Left lung (tissue), 10 donors: ENCODE results near the gene OBSCN. TPM values are rescaled to one million over a fixed set of nuclear protein-coding genes. Genes with fewer than 3 reads are reported as not detected.
A peak's percentile ranks its signal among the peaks of the same experiment; 100 is the strongest.

ENCODE experiments used
- ATAC-seq: fragments of 200-7000 bp; cut with Tn5 transposase; one replicate; pipeline ENCODE4 v1.9.1; 2020; ENCODE audit warnings: moderate library complexity
- DNase-seq, 4 donors: peaks; one replicate each; pipeline ENCODE4 v3.0.0-alpha.2; 2013 to 2020
- H3K27ac ChIP-seq, 2 donors: fragments of 200-600 bp; sonication (generic) in 1 of 2; one replicate each; pipeline versions ENCODE4 v1.5.0 to v1.8.0; 2020 to 2021
- H3K27me3 ChIP-seq, 2 donors: fragments of 200-600 bp; sonication (generic) in 1 of 2; one replicate each; pipeline versions ENCODE4 v1.5.0 to v1.8.0; 2020 to 2021
- H3K36me3 ChIP-seq, 2 donors: fragments of 200-600 bp; sonication (generic) in 1 of 2; one replicate each; pipeline versions ENCODE4 v1.5.0 to v1.8.0; 2020 to 2021
- H3K4me1 ChIP-seq, 2 donors: fragments of 200-600 bp; one replicate each; pipeline ENCODE4 v1.8.0; 2021
- H3K4me3 ChIP-seq, 2 donors: fragments of 200-600 bp; sonication (generic) in 1 of 2; one replicate each; pipeline versions ENCODE4 v1.5.0 to v1.8.0; 2020 to 2021; ENCODE audit warnings: mild to moderate bottlenecking in 1 of 2
- H3K9me3 ChIP-seq, 2 donors: fragments of 200-600 bp; sonication (generic) in 1 of 2; one replicate each; pipeline versions ENCODE4 v1.5.0 to v1.8.0; 2020 to 2021
- CTCF ChIP-seq, 2 donors: fragments of 200-600 bp; sonication (generic) in 1 of 2; IDR thresholded peaks; one replicate each; pipeline versions ENCODE4 v1.5.0 to v1.8.0; 2021; ENCODE audit warnings: antibody characterized with exemption in 2 of 2
- intact Hi-C, 2 donors: fragments of 100-400 bp; cut with DNase I; formaldehyde crosslinking; loops; one replicate each; pipeline versions ENCODE4 v1.11.2 to v1.14.2; 2022
- polyA plus RNA-seq, 6 donors: library from polyadenylated mRNA; unstranded; fragments of 120-200 nt; gene quantifications; one replicate each; pipeline ENCODE4 v1.2.1, GENCODE V29; 2013; ENCODE audit not compliant: insufficient read length in 6 of 6
- total RNA-seq, 2 donors: library from RNA; stranded (reverse); fragmentation: NEBNext Ultra II Directional; extraction: Animal tissue kit (Norgen Biotek cat#: 25700); gene quantifications; one replicate each; pipeline ENCODE4 v1.2.1, GENCODE V29; 2021
- donor health status: DM: no; HTN: yes; CAD: no.
- donor health status: DM: no; HTN: no; CAD: no.

The OBSCN gene
- total and polyA plus RNA-seq, 8 donors, result 20.3 to 69.5 (median 47.5) TPM

GRCh38 chr1:228341450-228341813 is 133.6 kb downstream of the OBSCN start:
- H3K4me1 ChIP-seq, result no peaks in the 10 kb centered on the region
- ATAC-seq, result no peak
- peaks cover 0 to 21% of the 10 kb centered on the region in 2 donors for H3K36me3 ChIP-seq
- intact Hi-C loops, result no loop called here
- TF ChIP-seq CTCF (IDR thresholded peaks at IDR 0.05), result no peak
- no peaks in the 10 kb centered on the region for H3K9me3 ChIP-seq
- no peaks in the 10 kb centered on the region for H3K27me3 ChIP-seq
- peak in 2 of 4 donors; percentile 30 to 35 for DNase-seq
- no peak overlapping the region for H3K27ac ChIP-seq
- H3K4me3 ChIP-seq, result no peak overlapping the region

GRCh38 chr1:228341814-228342626 is 134.2 kb downstream of the OBSCN start:
- Histone ChIP-seq H3K27me3 (no peaks in the 10 kb centered on the region), H3K9me3 (no peaks in the 10 kb centered on the region), H3K27ac (no peak overlapping the region), H3K4me1 (no peaks in the 10 kb centered on the region), H3K4me3 (no peak overlapping the region), H3K36me3 (peaks cover 0 to 21% of the 10 kb centered on the region in 2 donors)
- intact Hi-C loops, result no loop called here
- no peak for ATAC-seq
- DNase-seq, result peak in 2 of 4 donors; percentile 26 to 59
- no peak for TF ChIP-seq CTCF (IDR thresholded peaks at IDR 0.05)

GRCh38 chr1:228342627-228343190 is 134.9 kb downstream of the OBSCN start:
- no peak overlapping the region for H3K27ac ChIP-seq
- no peaks in the 10 kb centered on the region for H3K4me1 ChIP-seq
- H3K27me3 ChIP-seq, result no peaks in the 10 kb centered on the region
- H3K9me3 ChIP-seq, result no peaks in the 10 kb centered on the region
- ATAC-seq (no peak), DNase-seq (peak in 1 of 4 donors; percentile 31)
- H3K36me3 ChIP-seq, result peaks cover 0 to 20% of the 10 kb centered on the region in 2 donors
- no peak overlapping the region for H3K4me3 ChIP-seq
- intact Hi-C loops, result no loop called here
- no peak for TF ChIP-seq CTCF (IDR thresholded peaks at IDR 0.05)

GRCh38 chr1:228343191-228343661 is 135.4 kb downstream of the OBSCN start:
- Histone ChIP-seq H3K9me3 (no peaks in the 10 kb centered on the region), H3K27ac (no peak overlapping the region), H3K4me3 (no peak overlapping the region), H3K4me1 (no peaks in the 10 kb centered on the region), H3K27me3 (no peaks in the 10 kb centered on the region), H3K36me3 (peaks cover 0 to 14% of the 10 kb centered on the region in 2 donors)
- intact Hi-C loops, result no loop called here
- no peak for ATAC-seq
- peak in 2 of 4 donors; percentile 30 to 49 for DNase-seq
- TF ChIP-seq CTCF (IDR thresholded peaks at IDR 0.05), result no peak

GRCh38 chr1:228344631-228345072 is 136.8 kb downstream of the OBSCN start:
- peak in 1 of 4 donors; percentile 38 for DNase-seq
- H3K4me1 ChIP-seq, result no peaks in the 10 kb centered on the region
- no peak for ATAC-seq
- peaks cover 0 to 1% of the 10 kb centered on the region in 2 donors for H3K36me3 ChIP-seq
- no peaks in the 10 kb centered on the region for H3K9me3 ChIP-seq
- no peak for TF ChIP-seq CTCF (IDR thresholded peaks at IDR 0.05)
- H3K27me3 ChIP-seq, result no peaks in the 10 kb centered on the region
- intact Hi-C loops, result no loop called here
- no peak overlapping the region for H3K27ac ChIP-seq
- no peak overlapping the region for H3K4me3 ChIP-seq
